ENCODE results near the gene ZSCAN5C.

DNA sequence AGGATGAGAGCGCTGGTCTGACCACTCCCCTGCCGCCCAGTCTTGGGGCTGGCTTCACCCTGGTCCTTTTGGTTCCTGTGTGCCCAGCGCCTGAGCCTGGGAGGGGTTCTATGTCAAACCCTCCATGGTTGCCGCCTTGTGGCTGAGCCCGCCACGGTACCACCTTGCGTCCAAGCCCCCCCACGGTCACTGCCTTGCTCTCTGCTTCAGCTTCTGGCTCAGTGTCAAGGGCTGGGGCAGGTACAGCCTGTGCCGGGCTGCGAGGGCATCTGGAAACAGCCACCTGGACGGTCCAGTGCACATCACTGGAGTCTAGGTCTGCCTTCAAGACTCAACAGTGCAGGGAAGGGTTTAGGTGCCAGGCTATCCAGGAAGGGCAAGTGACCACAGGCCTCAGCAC lies 40.5 kb upstream of the ZSCAN5C start:
- TF ChIP-seq POLR2AphosphoS5 (IDR thresholded peaks at IDR 0.05; ENCODE audit: low read depth) (no peak; the same call in 1 of the 2 replicates), SPI1 (IDR thresholded peaks at IDR 0.05; ENCODE audit: borderline replicate concordance, low read depth) (no peak)
- TF ChIP-seq, protein P1, sequence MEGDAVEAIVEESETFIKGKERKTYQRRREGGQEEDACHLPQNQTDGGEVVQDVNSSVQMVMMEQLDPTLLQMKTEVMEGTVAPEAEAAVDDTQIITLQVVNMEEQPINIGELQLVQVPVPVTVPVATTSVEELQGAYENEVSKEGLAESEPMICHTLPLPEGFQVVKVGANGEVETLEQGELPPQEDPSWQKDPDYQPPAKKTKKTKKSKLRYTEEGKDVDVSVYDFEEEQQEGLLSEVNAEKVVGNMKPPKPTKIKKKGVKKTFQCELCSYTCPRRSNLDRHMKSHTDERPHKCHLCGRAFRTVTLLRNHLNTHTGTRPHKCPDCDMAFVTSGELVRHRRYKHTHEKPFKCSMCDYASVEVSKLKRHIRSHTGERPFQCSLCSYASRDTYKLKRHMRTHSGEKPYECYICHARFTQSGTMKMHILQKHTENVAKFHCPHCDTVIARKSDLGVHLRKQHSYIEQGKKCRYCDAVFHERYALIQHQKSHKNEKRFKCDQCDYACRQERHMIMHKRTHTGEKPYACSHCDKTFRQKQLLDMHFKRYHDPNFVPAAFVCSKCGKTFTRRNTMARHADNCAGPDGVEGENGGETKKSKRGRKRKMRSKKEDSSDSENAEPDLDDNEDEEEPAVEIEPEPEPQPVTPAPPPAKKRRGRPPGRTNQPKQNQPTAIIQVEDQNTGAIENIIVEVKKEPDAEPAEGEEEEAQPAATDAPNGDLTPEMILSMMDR (IDR thresholded peaks at IDR 0.05; ENCODE audit: insufficient read depth, low read length), result no peak
